Measurements from ENCODE around the gene SLC25A17. TPM values are rescaled to one million over a fixed set of nuclear protein-coding genes. Genes with fewer than 3 reads are reported as not detected.

The SLC25A17 gene
- total and polyA plus RNA-seq, 2 donors from 2014 or later, result 15.3 to 23.8 TPM

- FAIRE-seq, result no peak
- intact Hi-C loops (cut with DNase I), result no loop called here
- TF ChIP-seq, protein P1, sequence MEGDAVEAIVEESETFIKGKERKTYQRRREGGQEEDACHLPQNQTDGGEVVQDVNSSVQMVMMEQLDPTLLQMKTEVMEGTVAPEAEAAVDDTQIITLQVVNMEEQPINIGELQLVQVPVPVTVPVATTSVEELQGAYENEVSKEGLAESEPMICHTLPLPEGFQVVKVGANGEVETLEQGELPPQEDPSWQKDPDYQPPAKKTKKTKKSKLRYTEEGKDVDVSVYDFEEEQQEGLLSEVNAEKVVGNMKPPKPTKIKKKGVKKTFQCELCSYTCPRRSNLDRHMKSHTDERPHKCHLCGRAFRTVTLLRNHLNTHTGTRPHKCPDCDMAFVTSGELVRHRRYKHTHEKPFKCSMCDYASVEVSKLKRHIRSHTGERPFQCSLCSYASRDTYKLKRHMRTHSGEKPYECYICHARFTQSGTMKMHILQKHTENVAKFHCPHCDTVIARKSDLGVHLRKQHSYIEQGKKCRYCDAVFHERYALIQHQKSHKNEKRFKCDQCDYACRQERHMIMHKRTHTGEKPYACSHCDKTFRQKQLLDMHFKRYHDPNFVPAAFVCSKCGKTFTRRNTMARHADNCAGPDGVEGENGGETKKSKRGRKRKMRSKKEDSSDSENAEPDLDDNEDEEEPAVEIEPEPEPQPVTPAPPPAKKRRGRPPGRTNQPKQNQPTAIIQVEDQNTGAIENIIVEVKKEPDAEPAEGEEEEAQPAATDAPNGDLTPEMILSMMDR (IDR thresholded peaks at IDR 0.05; ENCODE audit: borderline replicate concordance, extremely low read depth, insufficient read depth), result no peak
- peaks cover 0 to 4% (median 0%) of the 10 kb centered on the region in 3 donors for H3K36me3 ChIP-seq (ENCODE audit: control insufficient read depth in 2 of 3, insufficient read depth in 3 of 3, low read length in 3 of 3)
- H3K9ac ChIP-seq (ENCODE audit: low read length in 3 of 3), result peak overlapping the region; percentile 27 to 96 (median 93)
- no peaks in the 10 kb centered on the region for H3K27me3 ChIP-seq (ENCODE audit: control insufficient read depth, insufficient read depth, low read length)
- peaks cover 0 to 15% (median 5%) of the 10 kb centered on the region in 3 donors for H3K4me1 ChIP-seq (ENCODE audit: control insufficient read depth in 2 of 3, insufficient read depth in 2 of 3, low read depth in 1 of 3, low read length in 3 of 3)
- H3K27ac ChIP-seq (ENCODE audit: low read depth in 2 of 2, low read length in 2 of 2), result no peak overlapping the region
- DNase-seq, result peak in 1 of 5 donors; percentile 48
- H3K9me3 ChIP-seq (ENCODE audit: control insufficient read depth in 2 of 3, insufficient read depth in 1 of 3, low read length in 3 of 3), result no peaks in the 10 kb centered on the region
- H3K4me3 ChIP-seq (ENCODE audit: low read length in 3 of 3), result peak overlapping the region; percentile 93 to 98 (median 96)
Measured at GRCh38 chr22:40818192-40818746, 877 bp downstream of the SLC25A17 start.

DNA sequence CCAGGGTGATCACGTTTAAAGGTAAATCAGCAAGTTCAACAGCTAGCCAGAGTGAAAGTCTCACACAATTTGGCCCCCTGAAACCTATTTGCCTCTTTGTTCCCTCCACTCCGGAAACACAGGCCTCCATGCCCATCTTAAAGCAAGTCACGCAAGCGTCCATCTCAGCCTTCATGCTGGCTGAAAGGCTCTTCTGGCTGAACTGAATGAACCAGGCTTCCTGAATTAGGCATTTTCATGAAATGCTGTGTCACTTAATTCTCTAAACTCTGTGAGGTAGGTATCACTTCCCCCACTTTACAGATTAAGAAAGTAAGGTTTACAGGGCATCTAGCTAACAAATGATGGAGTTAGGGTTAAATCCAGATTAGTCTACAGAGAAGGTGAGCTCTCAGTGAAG is 1.4 kb downstream of the SLC25A17 start:
- Histone ChIP-seq H3K9me3 (ENCODE audit: control insufficient read depth in 2 of 3, insufficient read depth in 1 of 3, low read length in 3 of 3) (no peaks in the 10 kb centered on the region), H3K27me3 (ENCODE audit: control insufficient read depth, insufficient read depth, low read length) (no peaks in the 10 kb centered on the region), H3K4me1 (ENCODE audit: control insufficient read depth in 2 of 3, insufficient read depth in 2 of 3, low read depth in 1 of 3, low read length in 3 of 3) (peaks cover 0 to 15% (median 5%) of the 10 kb centered on the region in 3 donors), H3K36me3 (ENCODE audit: control insufficient read depth in 2 of 3, insufficient read depth in 3 of 3, low read length in 3 of 3) (peaks cover 0 to under 1% (median 0%) of the 10 kb centered on the region in 3 donors), H3K27ac (ENCODE audit: low read depth in 2 of 2, low read length in 2 of 2) (no peak overlapping the region), H3K9ac (ENCODE audit: low read length in 3 of 3) (no peak overlapping the region), H3K4me3 (ENCODE audit: low read length in 3 of 3) (peak overlapping the region in 1 of 3 donors; percentile 98)
- TF ChIP-seq, protein P1 (IDR thresholded peaks at IDR 0.05; ENCODE audit: borderline replicate concordance, extremely low read depth, insufficient read depth), result no peak
- DNase-seq (no peak), FAIRE-seq (no peak)
- intact Hi-C loops (cut with DNase I), result no loop called here

DNA sequence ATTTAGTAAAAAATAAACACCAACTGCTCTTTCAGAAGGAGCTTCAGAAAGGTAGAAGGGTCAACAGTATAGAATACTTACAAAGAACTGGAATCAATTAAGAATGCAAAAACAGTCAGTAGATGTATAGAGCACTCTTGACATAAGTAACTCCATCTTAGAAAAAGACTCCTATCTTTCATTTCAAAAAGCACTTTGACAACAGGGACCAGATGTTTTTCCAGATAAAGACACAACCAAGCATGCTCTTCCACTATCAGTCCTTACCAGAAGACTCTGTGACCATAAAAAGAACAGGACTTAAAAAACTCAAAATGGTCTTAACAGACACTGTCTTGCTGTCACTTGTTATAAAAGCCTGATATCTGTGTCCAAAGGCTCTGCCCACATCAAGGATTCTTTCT is 5.2 kb downstream of the SLC25A17 start:
- intact Hi-C loops (cut with DNase I), result no loop called here
- no peak for DNase-seq
- Histone ChIP-seq H3K27me3 (ENCODE audit: control insufficient read depth, insufficient read depth, low read length) (no peaks in the 10 kb centered on the region), H3K27ac (ENCODE audit: low read depth in 2 of 2, low read length in 2 of 2) (no peak overlapping the region), H3K36me3 (ENCODE audit: control insufficient read depth in 2 of 3, insufficient read depth in 3 of 3, low read length in 3 of 3) (no peaks in the 10 kb centered on the region), H3K9ac (ENCODE audit: low read length in 3 of 3) (no peak overlapping the region), H3K9me3 (ENCODE audit: control insufficient read depth in 2 of 3, insufficient read depth in 1 of 3, low read length in 3 of 3) (no peaks in the 10 kb centered on the region), H3K4me3 (ENCODE audit: low read length in 3 of 3) (no peak overlapping the region), H3K4me1 (ENCODE audit: control insufficient read depth in 2 of 3, insufficient read depth in 2 of 3, low read depth in 1 of 3, low read length in 3 of 3) (peaks cover 0 to 11% (median 5%) of the 10 kb centered on the region in 3 donors)
- TF ChIP-seq, protein P1 (IDR thresholded peaks at IDR 0.05; ENCODE audit: borderline replicate concordance, extremely low read depth, insufficient read depth), result no peak
- FAIRE-seq, result no peak

Data from kidney (tissue), 14 donors.